Effector memory CD8-positive, alpha-beta T cell (primary cell): ENCODE measurements around the gene TTC31.
A peak's percentile ranks its signal among the peaks of the same experiment; 100 is the strongest.
"Not testable (repeated sequence)": the region's sequence is repeated elsewhere in the genome, so short reads cannot be mapped to it uniquely, and the experiment has no call there.

Experiments
- ATAC-seq: fragments of 150-1000 bp; cut with Tn5 transposase; replicated peaks from 2 replicates; pipeline ENCODE4 v1.10.0; 2021; ENCODE audit warnings: mild to moderate bottlenecking, moderate library complexity
- DNase-seq, 3 experiments: peaks; one replicate each; pipeline ENCODE4 v3.0.0; 2021
- H3K27ac Mint-ChIP-seq, 2 donors: one replicate each; pipeline ENCODE4 v1.8.0; 2022; ENCODE audit warnings: mild to moderate bottlenecking in 2 of 2, mixed read lengths in 2 of 2, moderate library complexity in 2 of 2
- H3K27me3 Mint-ChIP-seq, 2 donors: one replicate each; pipeline ENCODE4 v1.8.0; 2022; ENCODE audit warnings: mixed read lengths in 2 of 2
- H3K36me3 Mint-ChIP-seq: one replicate; pipeline ENCODE4 v1.8.0; 2022; ENCODE audit warnings: mild to moderate bottlenecking, moderate library complexity, mixed read lengths; ENCODE audit not compliant: insufficient read depth
- H3K4me1 Mint-ChIP-seq, 2 donors: one replicate each; pipeline ENCODE4 v1.8.0; 2022; ENCODE audit warnings: low read depth in 2 of 2, mixed read lengths in 2 of 2
- H3K4me3 Mint-ChIP-seq, 2 donors: one replicate each; pipeline ENCODE4 v1.8.0; 2022; ENCODE audit warnings: mild to moderate bottlenecking in 2 of 2, mixed read lengths in 2 of 2, moderate library complexity in 2 of 2
- H3K9me3 Mint-ChIP-seq, 2 donors: one replicate each; pipeline ENCODE4 v1.8.0; 2022; ENCODE audit warnings: mixed read lengths in 2 of 2
- total RNA-seq, 9 experiments: gene quantifications; one replicate each; lab custom pipeline; 2026; lab: John Stamatoyannopoulos, UW

The TTC31 gene
- 23.5 to 56.9 (median 34.2) reads per million in 9 experiments for total RNA-seq

GRCh38 chr2:74482801-74483674, at the start of gene TTC31, which contains the start of gene CCDC142:
Gene TTC31, plus strand, starts transcription at chr2:74483081. Its CDS starts 15 bp downstream, at chr2:74483096.
Gene CCDC142, minus strand, starts transcription at chr2:74482998. Its CDS starts 161 bp downstream, at chr2:74482837.
- peak; percentile 89 to 93 (median 93) for DNase-seq
- Mint-ChIP-seq H3K4me3 (peak within 1 kb of the TSS; percentile 91 to 97), H3K27me3 (no peaks in the 10 kb centered on the region), H3K9me3 (no peaks in the 10 kb centered on the region), H3K27ac (peak within 1 kb of the TSS; percentile 96 to 97), H3K36me3 (peaks cover 38% of the 10 kb centered on the region), H3K4me1 (peaks cover 9 to 27% of the 10 kb centered on the region in 2 donors)
- peak; percentile 93 for ATAC-seq

- ATAC-seq (no peak), DNase-seq (no peak)
- H3K9me3 Mint-ChIP-seq = no peaks in the 10 kb centered on the region
- no peak overlapping the region for H3K27ac Mint-ChIP-seq
- H3K27me3 Mint-ChIP-seq = peaks cover 16 to 29% of the 10 kb centered on the region in 2 donors
- no peak overlapping the region for H3K4me3 Mint-ChIP-seq
- H3K4me1 Mint-ChIP-seq = peaks cover 8 to 10% of the 10 kb centered on the region in 2 donors
- H3K36me3 Mint-ChIP-seq = no peaks in the 10 kb centered on the region
Measured at GRCh38 chr2:74436111-74436805, 46.6 kb upstream of the TTC31 start.

GRCh38 chr2:74436848-74437695, 45.8 kb upstream of the TTC31 start:
- H3K27me3 Mint-ChIP-seq = peaks cover 17 to 33% of the 10 kb centered on the region in 2 donors
- peaks cover 8 to 10% of the 10 kb centered on the region in 2 donors for H3K4me1 Mint-ChIP-seq
- H3K36me3 Mint-ChIP-seq = no peaks in the 10 kb centered on the region
- no peak overlapping the region for H3K4me3 Mint-ChIP-seq
- H3K27ac Mint-ChIP-seq = peak overlapping the region in 1 of 2 donors; percentile 16
- no peaks in the 10 kb centered on the region for H3K9me3 Mint-ChIP-seq
- ATAC-seq = no peak
- no peak for DNase-seq

GRCh38 chr2:74438248-74438647, 44.6 kb upstream of the TTC31 start:
- H3K4me3 Mint-ChIP-seq = no peak overlapping the region
- H3K36me3 Mint-ChIP-seq = no peaks in the 10 kb centered on the region
- peak overlapping the region in 1 of 2 donors; percentile 11 for H3K27ac Mint-ChIP-seq
- ATAC-seq = no peak
- DNase-seq = no peak
- H3K27me3 Mint-ChIP-seq = peaks cover 23 to 41% of the 10 kb centered on the region in 2 donors
- H3K4me1 Mint-ChIP-seq = peaks cover 8 to 10% of the 10 kb centered on the region in 2 donors
- H3K9me3 Mint-ChIP-seq = no peaks in the 10 kb centered on the region

GRCh38 chr2:74439373-74439772, 43.5 kb upstream of the TTC31 start:
- Mint-ChIP-seq H3K9me3 (no peaks in the 10 kb centered on the region), H3K4me3 (peak overlapping the region; percentile 3 to 61), H3K27me3 (peaks cover 23 to 45% of the 10 kb centered on the region in 2 donors), H3K4me1 (peaks cover 8 to 10% of the 10 kb centered on the region in 2 donors), H3K27ac (peak overlapping the region in 1 of 2 donors; percentile 11), H3K36me3 (no peaks in the 10 kb centered on the region)
- DNase-seq = no peak
- ATAC-seq = no peak

GRCh38 chr2:74439803-74440377, 43.0 kb upstream of the TTC31 start:
- H3K9me3 Mint-ChIP-seq = no peaks in the 10 kb centered on the region
- DNase-seq (no peak), ATAC-seq (no peak)
- peaks cover 23 to 51% of the 10 kb centered on the region in 2 donors for H3K27me3 Mint-ChIP-seq
- H3K4me1 Mint-ChIP-seq = peaks cover 8 to 10% of the 10 kb centered on the region in 2 donors
- no peak overlapping the region for H3K27ac Mint-ChIP-seq
- peak overlapping the region; percentile 52 to 61 for H3K4me3 Mint-ChIP-seq
- no peaks in the 10 kb centered on the region for H3K36me3 Mint-ChIP-seq

GRCh38 chr2:74440378-74441169, 42.3 kb upstream of the TTC31 start:
- Mint-ChIP-seq H3K4me3 (peak overlapping the region; percentile 54 to 61), H3K4me1 (peaks cover 8 to 10% of the 10 kb centered on the region in 2 donors)
- peak; percentile 16 to 32 (median 31) for DNase-seq

GRCh38 chr2:74441170-74441689, 41.7 kb upstream of the TTC31 start:
- H3K36me3 Mint-ChIP-seq = peaks cover 4% of the 10 kb centered on the region
- no peaks in the 10 kb centered on the region for H3K9me3 Mint-ChIP-seq
- ATAC-seq = no peak
- H3K27ac Mint-ChIP-seq = peak overlapping the region in 1 of 2 donors; percentile 68
- H3K27me3 Mint-ChIP-seq = peaks cover 23 to 58% of the 10 kb centered on the region in 2 donors
- H3K4me3 Mint-ChIP-seq = peak overlapping the region; percentile 54 to 75
- H3K4me1 Mint-ChIP-seq = peaks cover 8 to 10% of the 10 kb centered on the region in 2 donors
- no peak for DNase-seq

More at GRCh38 chr2:74440378-74441169, 42.3 kb upstream of the TTC31 start:
- Mint-ChIP-seq H3K27me3 (peaks cover 23 to 57% of the 10 kb centered on the region in 2 donors), H3K36me3 (peaks cover 4% of the 10 kb centered on the region), H3K9me3 (no peaks in the 10 kb centered on the region), H3K27ac (peak overlapping the region in 1 of 2 donors; percentile 68)
- ATAC-seq = peak; percentile 68

GRCh38 chr2:74441690-74442482, 41.0 kb upstream of the TTC31 start, which contains the start of gene RTKN:
Gene RTKN, minus strand, starts transcription at chr2:74441937. Its CDS starts 121 bp downstream, at chr2:74441816.
- peaks cover 4% of the 10 kb centered on the region for H3K36me3 Mint-ChIP-seq
- peaks cover 8 to 10% of the 10 kb centered on the region in 2 donors for H3K4me1 Mint-ChIP-seq
- ATAC-seq (peak; percentile 82), DNase-seq (peak in 2 of 3 experiments; percentile 46 to 52)
- peak within 1 kb of the TSS; percentile 75 to 76 for H3K4me3 Mint-ChIP-seq
- no peaks in the 10 kb centered on the region for H3K9me3 Mint-ChIP-seq
- H3K27me3 Mint-ChIP-seq = peaks cover 23 to 58% of the 10 kb centered on the region in 2 donors
- H3K27ac Mint-ChIP-seq = peak within 1 kb of the TSS; percentile 32 to 68

GRCh38 chr2:74442483-74443297, 40.2 kb upstream of the TTC31 start:
- Mint-ChIP-seq H3K4me3 (peak overlapping the region; percentile 75 to 76), H3K27me3 (peaks cover 23 to 58% of the 10 kb centered on the region in 2 donors), H3K27ac (peak overlapping the region in 1 of 2 donors; percentile 32)
- ATAC-seq, H3K9me3 Mint-ChIP-seq, DNase-seq, H3K36me3 Mint-ChIP-seq, H3K4me1 Mint-ChIP-seq: not testable (repeated sequence)
